ENCODE measurements around the gene NFATC3. TPM values are rescaled to one million over a fixed set of nuclear protein-coding genes. Genes with fewer than 3 reads are reported as not detected.
A peak's percentile ranks its signal among the peaks of the same experiment; 100 is the strongest.

The NFATC3 gene
- polyA plus RNA-seq, 12 donors: 28.3 to 34.3 (median 30.7) TPM; not detected in 1

DNA sequence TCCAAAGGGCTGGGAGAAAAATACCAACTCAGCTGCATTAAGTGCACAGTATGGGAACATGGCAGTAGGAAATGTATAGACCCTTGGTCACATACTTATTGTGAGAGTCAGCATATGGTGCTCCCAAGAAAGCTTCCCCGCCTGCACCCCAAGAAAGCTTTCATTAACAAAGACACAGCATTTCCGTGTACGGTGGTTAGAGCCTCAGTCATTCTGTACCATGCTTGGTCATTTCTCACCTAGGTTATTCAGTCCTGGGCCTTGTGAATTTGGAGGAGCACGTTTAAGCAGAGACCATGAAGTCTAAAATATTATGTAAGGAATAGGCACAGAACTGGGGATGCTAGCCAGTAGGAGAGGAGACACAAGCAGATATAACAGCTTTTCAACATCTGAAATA lies 94.7 kb downstream of the NFATC3 start:
- no peak for DNase-seq

DNA sequence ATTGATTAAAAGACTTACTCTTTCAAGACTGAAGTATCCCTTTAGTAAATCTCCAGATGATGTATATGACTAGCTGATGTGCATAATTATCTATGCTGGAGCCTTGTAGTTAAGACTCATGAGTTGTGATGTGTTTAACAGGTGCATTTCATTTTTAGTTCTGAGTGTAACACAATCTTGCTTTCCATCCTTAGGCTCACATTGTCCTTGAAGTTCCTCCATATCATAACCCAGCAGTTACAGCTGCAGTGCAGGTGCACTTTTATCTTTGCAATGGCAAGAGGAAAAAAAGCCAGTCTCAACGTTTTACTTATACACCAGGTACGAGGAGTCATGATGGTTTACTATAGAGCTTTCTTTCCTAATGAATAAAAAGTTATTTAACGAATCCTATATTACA lies 97.9 kb downstream of the NFATC3 start:
- DNase-seq: no peak

DNA sequence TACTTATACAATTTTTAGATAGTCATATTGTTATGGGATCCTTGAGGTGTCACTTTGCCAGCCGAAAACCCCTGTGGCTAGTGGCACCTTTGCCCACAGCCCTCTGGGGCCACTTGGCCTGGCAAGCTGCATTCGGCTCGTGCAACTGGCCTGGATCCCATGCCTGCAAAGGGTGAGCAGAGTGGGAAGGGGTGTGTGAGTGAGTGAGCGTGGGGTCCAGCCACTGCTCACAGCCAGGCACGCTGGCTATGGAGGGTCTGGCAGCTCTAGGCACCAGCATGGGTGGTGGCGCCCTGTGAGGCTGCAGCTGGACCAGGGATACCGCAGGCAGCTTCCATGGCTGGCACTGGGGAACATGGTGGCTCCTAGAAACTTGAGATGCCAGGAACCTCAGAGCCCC lies 101.7 kb downstream of the NFATC3 start:
- no peak for DNase-seq

DNA sequence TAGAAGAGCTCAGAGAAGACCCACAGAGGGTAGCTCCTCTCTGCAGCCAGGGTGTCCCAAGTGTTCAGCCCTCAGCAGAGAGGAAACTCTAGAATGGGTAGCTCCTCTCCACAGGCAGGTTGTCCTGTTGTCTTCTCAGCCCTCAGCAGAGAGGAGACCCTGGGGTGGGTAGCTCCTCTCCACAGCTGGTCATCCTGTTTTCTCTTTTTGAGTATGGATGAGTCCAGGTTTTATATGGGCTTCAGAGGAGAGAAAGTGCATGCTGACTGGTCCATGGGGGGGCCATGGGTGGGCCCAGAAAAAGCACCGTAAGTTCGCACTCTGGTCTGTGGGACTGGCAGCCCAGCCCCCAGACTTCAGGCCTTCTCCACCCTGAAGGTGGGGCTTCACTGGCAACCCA lies 102.3 kb downstream of the NFATC3 start:
- DNase-seq: no peak

DNA sequence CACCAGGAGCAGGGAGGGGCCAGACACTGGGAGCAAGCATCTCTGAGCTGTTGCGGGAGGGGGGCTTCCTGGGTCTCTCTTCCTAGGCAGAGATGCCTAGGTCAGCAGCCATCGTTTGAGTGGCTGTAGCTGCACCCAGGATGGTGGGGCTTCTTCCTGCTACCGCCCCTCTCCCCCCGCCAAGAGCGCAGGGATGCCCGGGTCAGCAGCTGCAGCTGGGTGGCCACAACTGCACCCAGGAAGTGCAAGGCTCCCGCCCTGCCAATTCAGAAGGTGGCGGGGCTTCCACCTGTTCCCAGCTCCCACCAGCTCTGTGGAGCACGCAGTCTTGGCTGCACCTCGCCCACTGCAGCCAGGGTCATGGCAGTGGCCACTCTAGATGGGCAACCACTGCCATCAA lies 103.0 kb downstream of the NFATC3 start:
- no peak for DNase-seq

DNA sequence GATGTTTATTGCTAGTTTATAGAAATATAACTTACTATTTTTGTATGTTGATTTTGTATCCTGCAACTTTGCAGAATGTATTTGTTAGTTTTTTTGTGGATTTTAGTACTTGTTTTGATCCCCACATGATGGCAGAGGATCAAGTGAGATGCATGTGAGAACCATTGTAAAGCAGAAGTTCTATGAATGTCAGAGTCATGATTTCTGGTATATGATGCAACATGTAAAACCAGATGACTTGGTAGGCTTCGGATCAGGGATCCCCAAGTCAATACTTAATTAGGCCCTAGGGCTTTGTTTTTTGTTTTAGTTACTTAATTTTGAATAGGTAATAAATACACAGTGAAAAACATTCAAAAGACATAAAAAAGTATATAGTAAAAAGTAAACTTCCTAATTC lies 104.9 kb downstream of the NFATC3 start:
- no peak for DNase-seq

DNA sequence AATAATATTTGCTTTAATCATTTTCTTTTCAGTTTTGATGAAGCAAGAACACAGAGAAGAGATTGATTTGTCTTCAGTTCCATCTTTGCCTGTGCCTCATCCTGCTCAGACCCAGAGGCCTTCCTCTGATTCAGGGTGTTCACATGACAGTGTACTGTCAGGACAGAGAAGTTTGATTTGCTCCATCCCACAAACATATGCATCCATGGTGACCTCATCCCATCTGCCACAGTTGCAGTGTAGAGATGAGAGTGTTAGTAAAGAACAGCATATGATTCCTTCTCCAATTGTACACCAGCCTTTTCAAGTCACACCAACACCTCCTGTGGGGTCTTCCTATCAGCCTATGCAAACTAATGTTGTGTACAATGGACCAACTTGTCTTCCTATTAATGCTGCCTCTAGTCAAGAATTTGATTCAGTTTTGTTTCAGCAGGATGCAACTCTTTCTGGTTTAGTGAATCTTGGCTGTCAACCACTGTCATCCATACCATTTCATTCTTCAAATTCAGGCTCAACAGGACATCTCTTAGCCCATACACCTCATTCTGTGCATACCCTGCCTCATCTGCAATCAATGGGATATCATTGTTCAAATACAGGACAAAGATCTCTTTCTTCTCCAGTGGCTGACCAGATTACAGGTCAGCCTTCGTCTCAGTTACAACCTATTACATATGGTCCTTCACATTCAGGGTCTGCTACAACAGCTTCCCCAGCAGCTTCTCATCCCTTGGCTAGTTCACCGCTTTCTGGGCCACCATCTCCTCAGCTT lies 105.8 kb downstream of the NFATC3 start:
- no peak for DNase-seq

DNA sequence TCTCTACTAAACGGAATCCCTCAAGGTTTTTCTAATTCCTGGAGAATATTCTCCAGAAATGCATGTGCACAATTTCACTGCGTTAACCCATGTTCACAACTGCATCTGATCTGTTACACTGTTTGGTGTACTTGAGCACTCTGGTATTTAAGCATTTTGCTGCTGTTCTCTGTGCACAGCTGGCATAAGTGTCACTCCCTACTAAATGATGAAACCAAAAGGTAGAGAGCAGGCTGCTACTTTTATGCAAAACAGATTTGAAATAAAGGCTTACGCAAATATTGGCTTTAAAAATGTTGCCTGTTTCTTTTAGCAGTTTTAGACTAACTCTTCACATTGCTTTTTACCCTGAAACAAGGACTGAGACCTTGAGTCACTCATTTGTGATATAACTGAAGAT lies 109.1 kb downstream of the NFATC3 start:
- no peak for DNase-seq

DNA sequence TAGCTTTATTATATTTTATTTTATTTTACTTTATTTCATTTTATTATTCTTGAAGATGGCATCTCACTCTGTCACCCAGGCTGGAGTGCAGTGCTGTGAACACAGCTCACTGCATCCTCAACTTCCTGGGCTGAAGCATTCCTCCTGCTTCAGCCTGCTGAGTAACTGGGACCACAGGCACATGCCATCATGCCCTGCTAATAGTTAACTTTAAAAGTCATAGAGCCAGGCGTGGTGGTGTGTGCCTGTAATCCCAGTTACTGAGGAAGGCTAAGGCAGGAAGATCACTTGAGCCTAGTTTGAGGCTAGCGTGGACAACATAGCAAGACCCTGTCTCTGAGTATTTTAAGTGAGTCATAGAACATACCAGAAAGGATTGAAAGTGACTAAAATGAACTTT lies 112.1 kb downstream of the NFATC3 start:
- DNase-seq: no peak

DNA sequence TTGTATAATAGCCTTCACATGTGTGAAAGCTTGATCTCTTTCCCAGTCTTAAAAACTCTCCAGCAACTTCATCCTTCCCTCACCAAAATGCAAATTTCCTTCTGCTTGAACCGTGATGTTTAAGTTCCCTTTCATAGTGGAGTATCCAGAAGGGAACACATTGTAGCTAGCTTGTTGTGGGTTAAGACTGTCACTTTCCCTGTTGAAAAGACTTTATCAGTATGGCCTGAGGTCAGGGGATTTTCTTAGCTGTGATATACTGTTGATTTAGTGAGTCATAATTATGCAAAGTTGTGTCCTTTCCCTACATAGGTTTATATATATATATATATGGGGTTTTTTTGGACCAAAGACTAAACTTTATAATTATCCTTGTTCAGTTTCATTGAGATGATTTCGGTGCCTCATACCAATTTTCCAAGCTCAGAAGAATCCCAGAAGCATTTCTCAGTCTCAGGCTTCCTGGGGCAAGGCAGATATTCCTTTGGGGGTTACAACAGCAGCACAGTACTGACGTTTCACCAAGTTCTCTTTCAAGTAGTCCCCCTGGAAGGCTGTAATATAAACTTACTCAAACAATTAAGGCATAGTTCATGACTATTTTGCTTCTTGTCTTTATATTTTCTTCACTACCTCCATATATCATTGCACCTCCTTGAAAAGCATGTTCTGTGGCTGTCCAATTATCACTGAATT lies 115.1 kb downstream of the NFATC3 start:
- no peak for DNase-seq

DNA sequence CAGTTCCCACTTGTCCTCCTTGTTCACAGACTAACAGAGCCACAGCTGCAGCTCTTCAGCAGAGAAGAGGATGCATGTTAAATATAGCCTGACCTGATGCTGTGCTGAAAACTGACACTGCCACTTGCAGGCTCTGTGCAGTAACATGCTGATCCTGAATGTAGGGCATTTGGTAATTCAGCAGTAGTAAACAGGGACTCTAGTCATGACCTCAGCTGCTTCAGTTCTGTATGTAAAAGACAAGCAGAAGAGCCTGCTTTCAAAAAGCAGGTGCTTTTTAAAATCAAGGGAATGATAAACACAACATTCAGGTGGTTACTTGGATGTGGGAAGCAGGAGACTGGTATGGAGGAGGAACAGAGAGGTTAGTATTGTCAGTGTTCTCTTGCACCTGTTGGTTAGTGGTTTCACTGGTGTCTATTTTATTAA lies 116.9 kb downstream of the NFATC3 start:
- peak; percentile 10 for DNase-seq

DNA sequence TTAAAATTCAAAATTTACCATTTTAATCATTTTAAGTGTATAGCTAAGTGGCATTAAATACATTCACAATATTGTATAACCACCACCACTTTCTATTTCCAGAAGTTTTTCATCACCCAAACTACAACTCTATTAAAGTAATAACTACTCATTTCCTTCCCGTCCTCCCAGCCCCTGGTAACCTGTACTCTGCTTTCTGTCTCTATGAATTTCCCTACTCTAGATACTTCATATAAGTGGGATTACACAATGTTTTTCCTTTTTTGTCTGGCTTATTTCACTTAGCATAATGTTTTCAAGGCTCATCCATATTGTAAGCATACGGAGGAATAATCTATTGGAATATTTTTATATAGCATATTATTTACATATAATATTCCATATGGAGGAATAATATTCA lies 121.1 kb downstream of the NFATC3 start:
- no peak for DNase-seq

DNA sequence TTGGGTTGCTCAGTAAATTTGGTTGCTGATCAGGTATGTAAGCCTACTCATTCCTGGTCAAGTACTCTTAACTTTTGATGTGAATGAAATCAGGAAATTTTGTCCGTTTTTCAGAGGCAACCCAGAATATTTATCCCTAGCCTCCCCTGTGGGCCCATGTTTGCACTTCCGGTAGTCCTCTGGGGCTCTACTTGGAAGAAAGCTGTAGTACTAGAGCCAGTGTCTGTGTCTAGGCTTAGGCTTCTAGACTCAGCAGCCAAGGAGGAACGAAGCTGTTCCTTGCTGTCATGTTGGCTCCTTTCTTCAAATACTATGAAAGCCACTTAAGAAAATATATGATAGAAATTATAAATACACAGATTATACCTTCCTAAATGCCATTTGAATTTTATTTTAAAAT lies 129.6 kb downstream of the NFATC3 start:
- no peak for DNase-seq

DNA sequence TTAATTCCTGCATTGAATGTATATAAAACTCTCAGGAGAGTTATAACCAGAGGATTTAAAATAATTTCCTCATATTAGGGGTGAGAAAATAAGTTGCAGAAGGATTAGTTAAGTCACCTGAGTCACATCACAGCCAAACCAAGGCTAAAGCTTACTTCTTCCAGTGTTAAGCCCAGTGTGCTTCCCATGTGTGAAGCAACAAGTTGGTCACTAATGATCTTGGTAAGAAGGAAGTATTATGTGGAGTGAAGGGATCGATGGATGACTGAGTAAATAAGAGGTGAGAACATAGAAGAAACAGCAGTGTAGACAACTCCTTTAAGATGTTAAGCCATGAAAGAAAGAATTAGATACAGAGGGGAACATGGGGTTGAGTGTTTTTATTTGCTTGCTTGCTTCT lies 130.1 kb downstream of the NFATC3 start:
- DNase-seq: no peak

DNA sequence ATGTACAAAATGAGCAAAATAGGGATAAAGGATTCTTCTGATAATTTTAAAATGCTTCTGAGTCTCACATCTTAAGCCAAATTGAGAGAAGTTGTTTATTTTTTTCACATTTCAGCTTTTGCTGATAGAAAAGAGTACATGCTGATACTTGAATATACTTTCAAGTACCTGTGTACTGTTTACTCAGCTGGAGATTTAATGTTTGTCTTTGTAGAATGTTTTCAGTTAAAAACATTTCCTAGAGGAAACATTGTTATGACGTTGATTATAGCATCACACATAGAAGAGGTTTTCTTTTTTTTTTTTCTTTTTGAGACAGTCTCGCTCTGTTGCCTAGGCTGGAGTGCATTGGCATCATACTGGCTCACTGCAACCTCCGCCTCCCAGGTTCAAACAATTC lies 131.1 kb downstream of the NFATC3 start:
- DNase-seq: no peak

DNA sequence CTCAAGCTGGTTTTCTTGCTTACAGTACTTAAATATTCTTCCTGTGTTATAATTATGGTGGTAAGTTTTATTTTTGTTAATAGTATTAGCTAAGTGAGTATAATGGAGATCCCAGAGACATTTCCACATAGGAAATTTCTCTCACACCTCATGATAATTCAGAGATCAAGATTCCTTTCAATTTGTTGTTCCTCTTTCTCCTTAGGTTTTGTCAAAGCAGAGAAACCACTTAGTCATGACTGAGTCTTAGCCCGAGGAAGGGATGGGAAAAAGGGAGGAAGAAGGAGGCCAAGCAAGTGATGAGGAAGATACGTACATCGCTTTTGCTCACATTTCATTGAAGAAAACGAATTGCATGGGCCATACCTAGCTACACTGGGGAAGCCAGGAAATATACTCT lies 132.3 kb downstream of the NFATC3 start:
- no peak for DNase-seq

DNA sequence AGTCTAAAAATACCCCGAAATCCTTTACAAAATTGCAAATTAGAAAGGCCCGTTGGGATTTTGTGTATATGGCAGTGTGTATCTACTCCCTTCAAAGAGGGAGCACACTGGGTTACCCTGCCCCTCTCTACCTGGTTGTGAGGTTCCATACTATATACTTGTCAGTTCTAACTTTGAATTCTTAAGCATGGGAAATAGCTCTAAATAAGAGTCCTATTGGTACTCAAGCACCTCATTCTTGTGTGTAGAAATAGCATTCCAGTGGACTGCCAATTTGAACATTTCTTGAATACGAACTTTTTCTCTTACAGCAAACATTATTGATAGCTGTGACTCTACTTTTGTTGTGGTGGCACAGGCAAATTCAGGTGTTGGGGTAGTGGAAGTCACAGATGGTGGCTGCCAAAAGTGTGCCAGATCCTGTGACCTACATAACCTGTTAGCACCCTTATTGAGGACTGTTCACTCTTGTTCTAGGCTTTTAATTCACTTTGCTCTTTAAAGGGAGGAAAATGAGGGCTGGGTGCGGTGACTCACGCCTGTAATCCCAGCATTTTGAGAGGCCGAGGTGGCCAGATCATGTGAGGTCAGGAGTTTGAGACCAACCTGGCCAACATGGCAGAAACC lies 134.7 kb downstream of the NFATC3 start:
- no peak for DNase-seq

DNA sequence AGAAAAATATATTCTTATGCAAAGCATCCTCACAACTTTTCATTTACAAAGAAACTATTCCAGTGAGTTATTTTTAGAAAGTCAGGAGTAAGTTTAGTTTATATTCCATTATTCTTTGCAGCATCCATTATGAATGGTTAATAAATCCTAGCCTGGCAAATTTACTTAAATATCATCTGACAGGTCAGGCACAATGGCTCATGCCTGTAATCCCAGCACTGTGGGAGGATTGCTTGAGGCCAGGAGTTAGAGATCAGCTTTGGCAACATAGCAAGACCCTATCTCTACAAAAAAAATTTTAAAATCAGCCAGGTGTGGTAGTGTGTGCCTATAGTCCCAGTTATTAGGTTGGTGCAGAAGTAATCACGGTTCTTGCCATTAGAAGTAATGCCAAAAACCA lies 137.9 kb downstream of the NFATC3 start:
- DNase-seq: no peak

DNA sequence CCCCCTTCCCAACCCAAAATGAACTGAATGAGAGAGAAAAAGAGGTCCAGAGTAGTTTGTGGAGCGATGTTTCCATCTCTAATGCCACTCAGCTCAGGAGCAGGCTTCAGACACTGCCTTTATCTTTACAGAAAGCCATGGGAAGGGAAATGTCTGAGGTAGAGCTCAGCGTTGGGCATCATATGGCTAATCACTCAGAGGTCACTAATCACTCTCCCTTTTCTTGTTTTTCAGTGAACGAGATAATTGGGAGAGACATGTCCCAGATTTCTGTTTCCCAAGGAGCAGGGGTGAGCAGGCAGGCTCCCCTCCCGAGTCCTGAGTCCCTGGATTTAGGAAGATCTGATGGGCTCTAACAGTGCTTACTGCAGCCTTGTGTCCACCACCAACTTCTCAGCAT lies 140.9 kb downstream of the NFATC3 start:
- no peak for DNase-seq

DNA sequence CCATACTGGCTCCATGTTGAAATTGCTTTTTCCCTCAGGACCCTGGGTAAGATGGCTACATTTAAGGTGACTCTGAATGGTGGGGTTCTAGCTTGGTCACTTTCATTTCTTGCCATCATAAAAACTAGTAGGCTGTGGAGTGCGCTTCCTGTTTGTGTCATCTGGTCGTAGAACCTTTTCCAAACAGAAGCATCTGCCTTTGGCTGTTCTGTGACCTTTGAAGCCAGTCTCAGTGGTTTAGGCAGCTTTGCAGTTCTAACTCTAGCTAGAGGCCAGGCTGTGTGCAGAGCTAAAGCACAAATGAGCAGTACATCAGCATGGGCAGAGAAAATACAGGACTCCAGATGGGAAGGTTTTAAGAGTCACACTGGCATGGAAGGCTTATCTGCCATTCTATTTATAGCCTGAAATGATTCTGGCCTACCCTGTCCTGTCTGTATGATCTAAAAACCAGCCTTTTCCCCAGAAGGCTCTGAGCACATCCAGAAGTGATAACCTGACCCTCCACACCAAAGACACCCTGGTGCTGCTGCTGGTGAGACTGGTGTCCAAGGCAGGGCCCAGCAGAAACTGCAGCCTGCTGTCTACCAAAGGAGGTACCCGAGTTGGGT lies 142.1 kb downstream of the NFATC3 start:
- no peak for DNase-seq

DNA sequence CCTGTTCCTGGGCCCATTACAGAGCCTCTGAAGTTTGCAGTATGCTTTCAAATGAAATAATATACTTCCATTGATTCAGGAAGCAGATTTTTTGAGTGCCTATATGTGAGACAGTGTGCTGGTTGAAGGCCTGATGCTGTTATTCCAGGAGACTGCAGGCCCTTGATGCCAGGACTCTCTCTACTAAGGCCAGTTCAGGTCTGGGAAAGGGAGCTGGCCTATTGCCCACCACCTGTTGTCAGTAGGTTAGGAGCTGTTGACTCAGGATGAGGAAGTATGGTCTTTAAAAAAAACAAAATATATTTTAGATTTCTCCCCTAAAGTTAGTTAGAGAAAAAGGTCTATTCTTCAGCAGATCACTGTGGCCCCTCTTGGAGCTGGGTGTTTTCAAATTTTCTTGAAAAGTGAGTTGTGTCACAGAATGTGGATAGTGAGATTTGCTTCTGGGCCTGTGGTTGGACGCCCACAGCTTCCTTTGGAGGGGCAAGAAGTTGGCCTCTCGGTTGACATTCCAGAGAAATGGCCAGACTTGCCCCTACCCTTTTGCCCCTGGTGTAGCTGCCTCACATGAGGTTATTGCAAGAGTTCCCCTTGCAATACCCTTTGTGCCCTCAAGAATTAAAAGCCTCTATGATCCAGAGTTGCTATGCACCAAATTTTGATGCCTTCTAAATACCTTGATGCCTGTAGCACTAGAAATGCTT lies 142.8 kb downstream of the NFATC3 start:
- no peak for DNase-seq

DNA sequence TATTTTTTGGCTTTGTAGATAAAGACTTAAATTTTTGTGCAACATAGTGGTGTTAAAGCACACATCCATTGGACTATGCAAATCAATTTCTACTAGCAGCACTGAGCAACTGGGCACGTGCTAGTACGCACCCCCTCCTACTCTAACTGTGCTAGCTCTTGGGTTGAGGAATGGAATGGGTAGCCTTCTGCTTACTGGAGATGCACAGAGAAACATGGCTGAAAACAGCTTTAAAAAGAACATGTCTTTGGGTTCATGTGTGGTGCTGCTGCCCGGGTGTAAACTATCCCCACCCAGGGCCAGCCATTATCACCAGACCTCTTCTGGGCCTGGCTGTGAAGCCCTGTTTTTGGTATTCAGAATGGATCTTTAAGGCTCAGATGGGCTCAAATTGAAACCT lies 143.5 kb downstream of the NFATC3 start:
- no peak for DNase-seq
